GM21381 (cell line): ENCODE measurements around the gene STK17B.
A peak's percentile ranks its signal among the peaks of the same experiment; 100 is the strongest.
"Not testable (repeated sequence)": the region's sequence is repeated elsewhere in the genome, so short reads cannot be mapped to it uniquely, and the experiment has no call there.

Experiments
- ATAC-seq: cut with Tn5 transposase; IDR thresholded peaks from one replicate; pipeline ENCODE4 v1.9.1; 2021; ENCODE audit warnings: mild to moderate bottlenecking, moderate library complexity; ENCODE audit not compliant: unreplicated experiment

Gene STK17B

DNA sequence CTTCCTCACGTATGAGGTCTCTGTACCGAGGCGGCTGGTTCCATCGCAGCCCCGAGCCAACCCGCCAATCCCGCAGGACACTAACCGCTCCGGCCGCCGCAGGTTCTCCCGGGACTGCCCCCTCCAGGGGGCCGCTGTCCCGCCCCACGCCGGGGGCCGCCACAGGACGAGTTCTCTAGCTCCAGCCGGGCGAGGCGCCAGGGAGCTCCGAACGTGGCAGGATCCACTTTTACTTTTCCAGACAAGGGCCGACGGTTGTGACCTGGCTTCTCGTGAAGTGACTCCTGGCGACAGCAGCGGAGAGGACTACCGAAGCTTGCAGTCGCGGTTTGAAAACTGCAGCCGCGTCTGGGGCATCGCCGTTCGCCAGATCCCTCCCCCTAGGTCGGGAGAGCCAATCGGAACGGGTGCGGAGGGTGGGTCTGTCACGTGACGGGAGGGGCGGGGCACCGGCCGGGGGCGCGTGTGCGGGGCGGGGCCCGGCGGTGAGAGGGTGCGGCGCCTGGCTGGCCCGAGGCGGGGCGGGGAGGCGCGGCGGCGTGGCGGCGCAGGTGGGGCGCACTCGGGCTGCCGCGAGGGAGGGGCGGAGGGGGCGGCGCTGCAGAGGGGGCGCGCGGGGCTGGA is at the start of gene STK17B:
STK17B (minus strand) TSS at position 331 of the 624 bp plus-strand sequence. CDS start 8,195 bp downstream, outside the sequence.
- peak; percentile 47 for ATAC-seq

DNA sequence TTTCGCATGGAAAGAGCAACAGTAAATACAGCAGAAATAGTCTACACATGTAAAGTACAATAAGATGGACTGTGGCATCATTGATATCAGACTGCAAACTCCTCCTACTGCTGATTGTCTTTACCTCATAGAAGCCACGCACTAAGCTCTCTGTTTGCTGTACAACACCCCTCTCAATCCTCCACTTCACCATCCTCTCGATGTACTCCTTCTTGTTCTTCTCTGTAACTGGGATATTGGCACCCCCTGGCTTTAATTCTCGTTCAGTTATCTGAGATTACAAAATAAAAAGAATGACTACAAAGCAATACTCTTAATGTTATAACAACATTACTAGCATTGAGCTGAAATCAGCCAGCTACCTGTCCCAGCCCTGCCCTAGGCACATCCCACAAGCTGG is 49.3 kb upstream of the STK17B start:
- ATAC-seq = no peak

- no peak for ATAC-seq
Observed at GRCh38 chr2:196219671-196220070, 48.3 kb upstream of the STK17B start.

DNA sequence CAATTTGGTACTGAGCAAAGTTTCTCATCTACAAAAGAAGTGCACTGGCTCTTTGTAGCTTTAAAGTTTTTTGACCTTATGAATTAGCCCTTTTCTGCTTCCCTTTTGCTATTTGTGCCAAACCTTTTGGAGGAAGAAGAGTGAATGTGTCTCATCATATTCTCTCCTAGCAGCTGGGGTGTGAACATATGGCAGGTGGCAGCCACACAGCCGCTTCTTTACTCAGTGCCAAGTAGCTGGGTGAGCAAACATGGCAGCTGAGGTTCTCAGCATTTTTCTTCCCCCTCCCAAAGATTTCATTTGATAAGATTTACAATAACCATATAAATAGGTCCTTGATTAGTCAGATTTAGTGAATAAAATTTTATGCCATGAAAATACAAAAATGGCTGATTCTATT is 46.7 kb upstream of the STK17B start:
- ATAC-seq = no peak

DNA sequence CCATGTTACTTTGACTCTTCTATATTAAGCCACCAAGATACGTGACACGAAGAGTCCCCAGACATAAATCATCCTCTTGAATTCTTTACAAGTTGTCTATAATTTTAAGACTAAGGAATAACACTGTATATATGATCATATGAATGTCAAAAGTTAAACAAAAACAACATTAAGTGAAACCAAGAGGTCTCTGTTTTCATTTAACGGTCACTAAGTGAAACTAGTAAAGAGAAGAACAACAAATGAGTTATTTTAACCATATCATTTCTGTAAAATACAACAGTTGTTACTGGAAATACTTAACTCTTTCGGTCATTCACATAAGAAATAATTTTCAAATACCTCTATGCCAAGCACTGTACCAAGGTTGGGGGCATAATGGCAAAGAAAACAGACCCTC is 45.7 kb upstream of the STK17B start:
- no peak for ATAC-seq

DNA sequence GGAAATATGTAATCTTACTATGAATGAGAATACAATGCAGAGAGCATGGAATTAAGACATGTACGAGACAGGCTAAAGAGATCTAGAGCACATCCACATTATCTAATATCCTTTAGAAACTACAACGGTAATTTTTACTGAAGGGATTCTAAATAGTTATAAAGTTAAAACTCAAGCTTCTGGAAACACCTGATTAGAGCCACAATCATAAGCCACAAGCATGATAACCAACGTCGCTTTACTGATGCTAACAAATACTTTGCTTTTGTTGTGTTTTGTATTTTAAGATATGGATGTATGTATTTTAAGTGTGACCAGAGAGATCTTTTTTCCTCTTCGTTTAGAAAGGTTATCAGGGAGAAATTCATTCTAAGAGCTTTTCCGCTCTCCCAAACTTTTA is 44.0 kb upstream of the STK17B start:
- ATAC-seq = no peak

DNA sequence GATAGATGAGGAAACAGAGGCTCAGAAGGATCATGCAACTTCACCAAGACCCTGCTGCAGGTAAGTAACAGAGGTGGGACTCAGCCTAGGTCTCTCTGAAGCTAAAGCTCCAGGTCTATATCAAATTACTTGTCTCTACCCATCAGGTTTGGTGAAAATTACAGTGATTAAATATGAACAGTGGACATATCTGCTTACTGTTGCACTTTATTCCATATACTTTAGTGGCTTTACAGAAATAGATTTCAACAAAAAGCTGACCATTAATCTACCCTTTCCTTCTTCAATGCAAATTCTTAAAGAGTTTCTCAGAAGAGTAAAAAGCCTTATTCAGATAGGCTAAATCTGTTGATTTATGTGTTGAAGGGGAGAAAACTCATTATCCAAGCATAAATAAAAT is 42.8 kb upstream of the STK17B start:
- no peak for ATAC-seq

- no peak for ATAC-seq
Observed at GRCh38 chr2:196213252-196213980, 42.0 kb upstream of the STK17B start.

DNA sequence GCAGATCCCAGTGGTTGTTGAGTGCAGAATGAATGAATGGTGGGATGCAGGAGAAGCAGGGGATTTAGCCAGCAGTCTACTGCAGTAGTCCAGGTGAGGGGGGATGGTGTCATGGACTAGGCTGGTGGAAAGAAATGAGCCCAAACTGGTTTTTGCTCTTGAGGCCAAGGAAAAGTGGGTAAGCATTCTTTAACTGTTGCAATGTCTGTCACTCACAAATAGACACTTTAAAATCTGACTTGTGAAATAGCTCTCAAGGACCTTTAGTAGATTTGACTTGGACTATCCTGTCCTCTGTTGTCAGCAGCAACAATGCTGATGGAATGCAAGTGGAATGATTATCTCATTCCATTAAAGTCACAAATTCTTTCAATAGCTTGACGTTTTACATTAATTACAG is 37.5 kb upstream of the STK17B start:
- no peak for ATAC-seq

DNA sequence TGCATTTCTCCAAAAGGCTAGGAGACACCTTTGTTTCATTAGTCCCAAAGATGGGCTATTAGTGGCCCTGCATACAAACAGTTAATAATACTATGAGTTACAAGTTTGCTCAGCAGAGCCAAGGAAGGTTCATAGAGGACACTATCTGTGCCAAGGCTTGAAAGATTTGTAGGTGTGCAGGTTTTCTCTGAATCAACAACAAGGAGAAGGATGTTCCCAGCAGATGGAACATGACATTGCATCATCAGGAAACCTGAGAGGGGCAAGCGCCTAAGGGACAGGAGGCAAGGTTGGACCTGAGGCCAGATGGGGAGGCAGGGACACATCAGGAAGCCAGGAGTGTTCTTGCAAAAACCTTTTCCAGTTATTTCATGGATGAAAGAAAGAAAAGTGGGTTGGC is 35.4 kb upstream of the STK17B start:
- ATAC-seq = no peak

DNA sequence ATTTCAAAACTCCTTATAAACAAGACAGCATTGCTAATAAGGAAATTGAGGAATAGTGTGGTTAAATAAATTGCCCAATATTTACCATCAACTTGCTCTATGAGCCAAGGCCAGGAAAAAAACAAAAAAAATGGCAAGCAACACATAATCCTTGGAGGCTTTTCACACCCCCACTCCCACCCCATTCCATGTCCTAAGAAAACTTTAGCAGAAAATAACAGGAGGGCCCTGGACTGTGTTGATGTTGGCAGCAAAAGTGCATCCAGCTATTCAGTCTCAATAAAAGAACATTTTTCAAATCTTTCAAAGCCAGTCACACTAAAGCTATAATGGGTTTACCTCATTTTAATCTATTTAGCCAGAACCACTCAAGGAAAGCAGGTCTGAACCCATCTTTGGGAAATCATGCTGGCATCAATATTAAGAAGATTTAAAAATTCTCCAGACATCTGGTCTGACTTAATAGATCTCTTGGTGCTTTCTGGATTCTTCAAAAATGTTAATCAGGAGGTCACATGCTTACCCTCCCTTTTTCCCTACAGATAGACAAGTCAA is 34.6 kb upstream of the STK17B start:
- ATAC-seq = no peak

DNA sequence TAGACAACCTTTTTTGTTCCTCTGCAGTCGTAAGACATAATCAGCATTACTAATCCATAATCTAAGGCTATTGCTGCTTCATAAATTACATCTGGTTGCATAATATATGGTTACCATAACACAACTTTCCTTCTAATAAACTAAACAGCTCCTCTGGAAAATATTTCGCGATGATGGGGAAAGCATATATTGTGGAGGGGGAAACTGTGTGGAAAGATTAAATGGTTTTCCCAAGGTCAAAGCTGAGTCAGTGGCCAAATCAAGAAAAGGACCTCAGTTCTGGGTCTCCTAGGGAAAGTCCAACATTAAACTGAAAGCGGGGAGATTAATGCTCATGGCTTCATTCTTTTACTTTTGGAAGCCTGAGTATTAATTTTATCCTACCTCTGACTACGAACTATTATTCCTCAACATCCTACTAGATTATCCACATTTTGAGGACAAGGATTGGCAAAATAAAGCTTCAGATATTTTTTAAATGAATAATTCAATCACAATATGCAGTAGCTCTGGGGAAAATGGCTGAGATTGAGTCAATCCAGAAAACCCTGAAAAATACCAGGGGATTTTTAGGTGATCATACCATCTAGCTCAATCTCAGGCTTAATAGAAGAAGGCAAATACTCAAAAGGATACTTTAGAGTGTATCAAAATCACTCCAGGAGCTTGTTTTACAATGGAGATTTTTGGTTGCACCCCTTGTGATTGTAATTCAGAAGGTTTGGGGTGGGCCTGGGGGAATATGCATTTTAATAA is 33.8 kb upstream of the STK17B start:
- no peak for ATAC-seq

DNA sequence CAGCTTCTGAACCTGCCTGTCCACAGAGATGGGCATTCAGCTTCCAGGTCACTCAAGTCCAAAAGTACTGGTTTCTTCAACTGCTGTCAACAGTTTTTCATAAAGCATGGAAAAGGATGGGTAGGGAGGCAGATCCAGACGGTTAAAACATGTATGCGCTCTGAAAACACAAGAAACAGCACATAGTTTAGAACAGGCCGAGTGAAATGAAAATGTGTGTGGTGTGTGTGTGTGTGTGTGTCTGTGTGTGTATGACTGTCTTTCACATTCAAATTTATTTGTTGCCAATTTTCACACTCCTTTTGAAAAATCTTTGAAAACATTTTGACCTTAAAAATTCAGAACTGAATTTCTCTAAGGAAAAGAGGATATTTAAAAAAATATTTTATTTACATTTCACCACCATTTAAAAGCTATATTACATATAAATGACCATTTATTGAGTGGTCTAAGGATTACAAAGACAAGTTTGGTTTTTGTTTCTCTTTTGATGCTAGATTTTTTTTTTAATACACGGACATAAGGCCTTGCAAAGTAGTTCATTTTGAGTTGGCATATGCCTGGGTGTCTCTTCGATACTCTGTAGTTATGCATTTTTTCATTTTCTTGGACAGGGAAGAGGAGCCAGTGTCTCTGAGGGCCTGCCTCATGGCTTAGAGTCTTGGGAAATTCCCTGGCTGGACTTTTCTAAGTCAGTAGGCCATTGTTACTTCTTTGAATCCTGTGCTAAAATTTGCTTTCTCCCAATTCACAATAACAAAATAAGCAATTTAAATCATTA is 30.0 kb upstream of the STK17B start:
- no peak for ATAC-seq

DNA sequence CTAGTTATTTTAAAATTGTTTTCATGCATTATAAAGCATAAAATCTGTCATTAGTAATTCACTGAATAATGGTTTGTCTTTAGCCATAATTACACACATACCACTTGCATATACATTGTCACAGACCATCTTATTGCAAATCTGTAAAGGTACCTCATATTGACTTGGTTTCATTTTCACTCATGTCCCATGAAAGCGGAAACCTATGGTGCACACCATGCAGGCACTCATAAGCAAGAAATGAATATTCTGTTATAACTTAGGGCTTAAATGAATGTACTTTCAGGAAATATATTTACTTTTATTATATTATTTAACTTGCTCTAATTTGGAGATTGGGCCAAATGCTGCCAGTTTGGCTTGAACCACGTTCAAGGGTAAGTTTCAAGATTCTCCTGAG is 29.2 kb upstream of the STK17B start:
- peak; percentile 98 for ATAC-seq

DNA sequence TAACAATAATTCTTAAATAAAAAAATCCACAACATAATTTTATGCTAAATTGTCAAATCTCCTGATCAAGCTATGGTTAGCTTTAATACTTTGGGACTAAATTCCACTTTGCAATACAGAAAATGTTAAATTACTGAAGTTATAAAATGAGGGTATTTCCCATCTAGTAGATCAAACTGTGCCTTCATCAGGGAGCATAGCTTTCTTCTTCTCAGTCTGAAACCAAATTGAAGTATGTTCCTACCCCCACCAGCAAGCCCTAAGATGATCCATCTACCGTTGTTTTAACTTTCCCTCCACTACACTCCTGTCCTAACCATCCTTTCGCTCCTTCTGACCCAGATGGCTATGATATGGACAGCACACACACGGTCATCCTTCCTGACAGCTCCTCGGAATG is 24.4 kb upstream of the STK17B start:
- no peak for ATAC-seq

- no peak for ATAC-seq
Observed at GRCh38 chr2:196195302-196195701, 23.9 kb upstream of the STK17B start.

DNA sequence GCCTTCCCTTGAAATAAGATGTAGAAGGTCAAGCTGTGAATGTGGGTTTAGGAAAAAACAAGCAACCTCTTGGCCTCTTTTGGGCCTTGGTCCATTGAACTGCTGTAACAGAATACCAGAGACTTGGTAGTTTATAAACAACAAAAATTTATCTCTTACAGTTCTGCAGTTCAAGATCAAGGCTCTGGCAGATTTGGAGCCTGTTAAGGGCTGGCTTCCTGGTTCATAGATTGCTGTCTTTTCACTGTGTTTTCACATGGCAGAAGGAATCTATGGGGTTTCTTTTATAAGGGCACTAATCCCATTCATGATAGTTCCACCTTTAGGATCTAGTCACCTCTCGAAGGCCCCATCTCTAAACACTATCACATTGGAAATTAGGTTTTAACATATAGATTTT is 20.2 kb upstream of the STK17B start:
- no peak for ATAC-seq

DNA sequence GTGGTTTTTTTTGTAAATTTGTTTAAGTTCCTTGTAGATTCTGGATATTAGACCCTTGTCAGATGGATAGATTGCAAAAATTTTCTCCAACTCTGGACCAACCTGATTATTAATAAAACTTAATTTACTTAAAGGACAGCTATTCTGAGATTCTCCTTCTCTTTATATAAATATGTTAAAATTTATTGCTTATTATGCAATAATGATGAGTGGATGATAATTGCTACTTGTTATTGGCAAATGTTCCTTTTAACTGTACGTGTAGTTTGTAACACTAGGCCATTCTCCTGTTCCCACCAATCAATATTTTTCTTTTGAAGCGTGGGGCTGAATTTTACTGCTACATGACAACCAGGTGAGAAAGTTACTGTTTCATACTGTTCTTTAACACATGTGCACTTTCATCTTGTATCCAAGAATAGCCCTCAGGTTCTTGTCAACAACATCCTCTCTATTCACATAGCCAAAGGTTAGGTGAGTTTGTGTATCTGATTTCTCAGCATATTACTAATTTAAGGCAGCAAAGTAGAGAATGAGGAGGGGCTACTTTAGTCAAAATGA is 16.6 kb upstream of the STK17B start:
- no peak for ATAC-seq

GRCh38 chr2:196187175-196187700 is 15.9 kb upstream of the STK17B start:
- ATAC-seq = not testable (repeated sequence)

GRCh38 chr2:196186266-196186980 is 15.0 kb upstream of the STK17B start:
- ATAC-seq = no peak
